ENCODE data around the gene FARP1. TPM values are rescaled to one million over a fixed set of nuclear protein-coding genes. Genes with fewer than 3 reads are reported as not detected.
A peak's percentile ranks its signal among the peaks of the same experiment; 100 is the strongest.

The FARP1 gene
- total and polyA plus RNA-seq, 2 donors = 30.6 to 81.7 TPM

- Histone ChIP-seq H3K36me3 (ENCODE audit: insufficient read depth) (no peaks in the 10 kb centered on the region), H3K4me3 (ENCODE audit: low read depth, low read length) (peak overlapping the region; percentile 98), H3K4me1 (ENCODE audit: insufficient read depth) (no peaks in the 10 kb centered on the region), H3K27ac (ENCODE audit: low read depth) (no peak overlapping the region)
- WGBS = 32% methylated on average over 10 of the region's 10 CpGs
- no peak for DNase-seq (ENCODE audit: extremely low spot score)
These were observed 2.0 kb downstream of the FARP1 start for GRCh38 chr13:98144801-98145350.

GRCh38 chr13:98147521-98147920 is 4.6 kb downstream of the FARP1 start:
- WGBS = 71% methylated on average over 5 of the region's 5 CpGs
- Histone ChIP-seq H3K4me1 (ENCODE audit: insufficient read depth) (no peaks in the 10 kb centered on the region), H3K27ac (ENCODE audit: low read depth) (no peak overlapping the region), H3K4me3 (ENCODE audit: low read depth, low read length) (no peak overlapping the region), H3K36me3 (ENCODE audit: insufficient read depth) (no peaks in the 10 kb centered on the region)
- no peak for DNase-seq (ENCODE audit: extremely low spot score)

GRCh38 chr13:98150832-98151479 is 8.1 kb downstream of the FARP1 start:
- no peak overlapping the region for H3K27ac ChIP-seq (ENCODE audit: low read depth)
- no peaks in the 10 kb centered on the region for H3K36me3 ChIP-seq (ENCODE audit: insufficient read depth)
- no peak for DNase-seq (ENCODE audit: extremely low spot score)
- WGBS = 82% methylated on average over 8 of the region's 8 CpGs
- no peaks in the 10 kb centered on the region for H3K4me1 ChIP-seq (ENCODE audit: insufficient read depth)
- H3K4me3 ChIP-seq (ENCODE audit: low read depth, low read length) = no peak overlapping the region

- Histone ChIP-seq H3K36me3 (ENCODE audit: insufficient read depth) (no peaks in the 10 kb centered on the region), H3K4me1 (ENCODE audit: insufficient read depth) (no peaks in the 10 kb centered on the region), H3K27ac (ENCODE audit: low read depth) (no peak overlapping the region), H3K4me3 (ENCODE audit: low read depth, low read length) (no peak overlapping the region)
- DNase-seq (ENCODE audit: extremely low spot score) = no peak
- 69% methylated on average over 5 of the region's 5 CpGs for WGBS
These were observed 12.7 kb downstream of the FARP1 start for GRCh38 chr13:98155475-98156109.

- H3K27ac ChIP-seq (ENCODE audit: low read depth) = no peak overlapping the region
- DNase-seq (ENCODE audit: extremely low spot score) = no peak
- H3K36me3 ChIP-seq (ENCODE audit: insufficient read depth) = no peaks in the 10 kb centered on the region
- no peaks in the 10 kb centered on the region for H3K4me1 ChIP-seq (ENCODE audit: insufficient read depth)
- WGBS = 67% methylated on average over 2 of the region's 2 CpGs
- H3K4me3 ChIP-seq (ENCODE audit: low read depth, low read length) = no peak overlapping the region
These were observed 13.4 kb downstream of the FARP1 start for GRCh38 chr13:98156259-98156658.

GRCh38 chr13:98157188-98157587 is 14.3 kb downstream of the FARP1 start:
- no peaks in the 10 kb centered on the region for H3K36me3 ChIP-seq (ENCODE audit: insufficient read depth)
- H3K4me1 ChIP-seq (ENCODE audit: insufficient read depth) = no peaks in the 10 kb centered on the region
- WGBS = 82% methylated on average over 7 of the region's 7 CpGs
- H3K4me3 ChIP-seq (ENCODE audit: low read depth, low read length) = no peak overlapping the region
- no peak overlapping the region for H3K27ac ChIP-seq (ENCODE audit: low read depth)
- DNase-seq (ENCODE audit: extremely low spot score) = no peak

- Histone ChIP-seq H3K4me3 (ENCODE audit: low read depth, low read length) (no peak overlapping the region), H3K4me1 (ENCODE audit: insufficient read depth) (no peaks in the 10 kb centered on the region), H3K27ac (ENCODE audit: low read depth) (no peak overlapping the region), H3K36me3 (ENCODE audit: insufficient read depth) (no peaks in the 10 kb centered on the region)
- WGBS = 77% methylated on average over 1 of the region's 1 CpG
- no peak for DNase-seq (ENCODE audit: extremely low spot score)
These were observed 14.7 kb downstream of the FARP1 start for GRCh38 chr13:98157609-98158008.

GRCh38 chr13:98158172-98158899 is 15.4 kb downstream of the FARP1 start:
- Histone ChIP-seq H3K27ac (ENCODE audit: low read depth) (no peak overlapping the region), H3K4me3 (ENCODE audit: low read depth, low read length) (no peak overlapping the region), H3K4me1 (ENCODE audit: insufficient read depth) (no peaks in the 10 kb centered on the region), H3K36me3 (ENCODE audit: insufficient read depth) (no peaks in the 10 kb centered on the region)
- no peak for DNase-seq (ENCODE audit: extremely low spot score)
- WGBS = 75% methylated on average over 5 of the region's 5 CpGs

- H3K27ac ChIP-seq (ENCODE audit: low read depth) = no peak overlapping the region
- WGBS = 97% methylated on average over 5 of the region's 5 CpGs
- no peak for DNase-seq (ENCODE audit: extremely low spot score)
- H3K36me3 ChIP-seq (ENCODE audit: insufficient read depth) = no peaks in the 10 kb centered on the region
- no peaks in the 10 kb centered on the region for H3K4me1 ChIP-seq (ENCODE audit: insufficient read depth)
- H3K4me3 ChIP-seq (ENCODE audit: low read depth, low read length) = no peak overlapping the region
These were observed 20.0 kb downstream of the FARP1 start for GRCh38 chr13:98162935-98163334.

GRCh38 chr13:98169331-98169730 is 26.4 kb downstream of the FARP1 start:
- no peak for DNase-seq (ENCODE audit: extremely low spot score)
- Histone ChIP-seq H3K4me1 (ENCODE audit: insufficient read depth) (peaks cover 3% of the 10 kb centered on the region), H3K36me3 (ENCODE audit: insufficient read depth) (no peaks in the 10 kb centered on the region), H3K4me3 (ENCODE audit: low read depth, low read length) (no peak overlapping the region), H3K27ac (ENCODE audit: low read depth) (no peak overlapping the region)
- 79% methylated on average over 3 of the region's 3 CpGs for WGBS

GRCh38 chr13:98171900-98172589 is 29.2 kb downstream of the FARP1 start:
- 17% methylated on average over 14 of the region's 14 CpGs for WGBS
- Histone ChIP-seq H3K27ac (ENCODE audit: low read depth) (no peak overlapping the region), H3K36me3 (ENCODE audit: insufficient read depth) (no peaks in the 10 kb centered on the region), H3K4me3 (ENCODE audit: low read depth, low read length) (no peak overlapping the region), H3K4me1 (ENCODE audit: insufficient read depth) (peaks cover 3% of the 10 kb centered on the region)
- DNase-seq (ENCODE audit: extremely low spot score) = no peak

GRCh38 chr13:98172590-98173422 is 29.9 kb downstream of the FARP1 start:
- no peak for DNase-seq (ENCODE audit: extremely low spot score)
- peaks cover 3% of the 10 kb centered on the region for H3K4me1 ChIP-seq (ENCODE audit: insufficient read depth)
- H3K4me3 ChIP-seq (ENCODE audit: low read depth, low read length) = no peak overlapping the region
- H3K36me3 ChIP-seq (ENCODE audit: insufficient read depth) = no peaks in the 10 kb centered on the region
- 30% methylated on average over 7 of the region's 7 CpGs for WGBS
- peak overlapping the region; percentile 67 for H3K27ac ChIP-seq (ENCODE audit: low read depth)

Data from urinary bladder (tissue), 4 donors.